Stimulated activated CD4-positive, alpha-beta T cell treated with anti-CD3 and anti-CD28 coated beads, Interleukin-4, amount 100 ng/mL, for 48 hours (primary cell): ENCODE measurements around the gene KYAT1.
A peak's percentile ranks its signal among the peaks of the same experiment; 100 is the strongest.

Experiments used
- DNase-seq, 2 donors: peaks; one replicate each; pipeline ENCODE4 v3.0.0-alpha.2; 2020; ENCODE audit warnings: low read depth in 2 of 2

KYAT1 gene

DNA sequence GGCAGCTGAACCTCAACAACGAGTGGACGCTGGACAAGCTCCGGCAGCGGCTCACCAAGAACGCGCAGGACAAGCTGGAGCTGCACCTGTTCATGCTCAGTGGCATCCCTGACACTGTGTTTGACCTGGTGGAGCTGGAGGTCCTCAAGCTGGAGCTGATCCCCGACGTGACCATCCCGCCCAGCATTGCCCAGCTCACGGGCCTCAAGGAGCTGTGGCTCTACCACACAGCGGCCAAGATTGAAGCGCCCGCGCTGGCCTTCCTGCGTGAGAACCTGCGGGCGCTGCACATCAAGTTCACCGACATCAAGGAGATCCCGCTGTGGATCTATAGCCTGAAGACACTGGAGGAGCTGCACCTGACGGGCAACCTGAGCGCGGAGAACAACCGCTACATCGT lies 26.6 kb upstream of the KYAT1 start:
- no peak for DNase-seq

GRCh38 chr9:128906741-128907140 lies 25.0 kb upstream of the KYAT1 start:
- DNase-seq = no peak

- no peak for DNase-seq
These were observed 24.2 kb upstream of the KYAT1 start for GRCh38 chr9:128905964-128906363.

DNA sequence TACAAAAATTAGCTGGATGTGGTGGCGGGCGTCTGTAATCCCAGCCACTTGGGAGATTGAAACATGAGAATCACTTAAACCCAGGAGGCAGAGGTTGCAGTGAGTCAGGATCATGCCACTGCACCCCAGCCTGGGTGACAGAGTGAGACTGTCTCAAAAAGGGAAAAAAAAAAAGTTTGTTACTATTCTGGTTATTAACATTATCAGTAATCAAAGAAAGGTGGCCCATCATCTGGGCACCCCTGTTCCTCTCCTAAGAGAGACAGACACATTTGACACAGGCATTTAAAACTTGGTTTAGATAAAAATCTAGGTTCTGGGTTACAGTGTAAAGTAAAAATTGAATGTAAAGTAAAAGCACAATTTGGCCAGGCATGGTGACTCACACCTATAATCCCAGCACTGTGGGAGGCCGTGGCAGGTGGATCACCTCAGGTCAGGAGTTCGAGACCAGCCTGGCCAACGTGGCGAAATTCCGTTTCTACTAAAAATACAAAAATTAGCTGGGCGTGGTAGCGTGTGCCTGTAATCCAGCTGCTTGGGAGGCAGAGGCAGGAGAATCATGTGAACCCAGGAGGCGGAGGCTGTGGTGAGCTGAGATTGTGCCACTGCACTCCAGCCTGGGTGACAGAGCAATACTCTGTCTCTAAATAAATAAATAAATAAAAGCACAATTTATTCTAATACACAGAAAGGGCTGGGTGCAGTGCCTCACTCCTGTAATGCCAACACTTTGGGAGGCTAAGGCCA lies 22.3 kb upstream of the KYAT1 start:
- DNase-seq = no peak

DNA sequence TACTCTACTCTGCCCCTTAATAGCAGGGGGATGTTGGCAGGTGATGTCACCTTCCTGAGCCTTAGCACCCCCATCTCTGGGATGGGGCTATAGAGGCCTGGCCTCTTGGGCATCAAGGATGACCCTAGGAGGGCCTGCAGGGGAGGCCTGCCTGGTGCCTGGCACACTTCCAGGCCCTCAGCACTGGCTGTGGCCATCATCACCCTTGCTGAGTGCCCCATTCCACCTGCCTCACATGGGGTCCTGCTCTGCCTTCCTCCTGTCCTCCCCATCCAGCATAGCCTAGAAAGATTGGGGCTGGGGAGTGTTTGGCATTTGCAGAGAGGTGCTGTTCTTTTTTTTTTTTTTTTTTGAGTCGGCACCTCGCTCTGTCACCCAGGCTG lies 21.3 kb upstream of the KYAT1 start:
- no peak for DNase-seq

- DNase-seq = peak; percentile 73 to 76
These were observed 20.8 kb upstream of the KYAT1 start for GRCh38 chr9:128902351-128903078.

GRCh38 chr9:128901822-128902221 lies 20.1 kb upstream of the KYAT1 start:
- no peak for DNase-seq

DNA sequence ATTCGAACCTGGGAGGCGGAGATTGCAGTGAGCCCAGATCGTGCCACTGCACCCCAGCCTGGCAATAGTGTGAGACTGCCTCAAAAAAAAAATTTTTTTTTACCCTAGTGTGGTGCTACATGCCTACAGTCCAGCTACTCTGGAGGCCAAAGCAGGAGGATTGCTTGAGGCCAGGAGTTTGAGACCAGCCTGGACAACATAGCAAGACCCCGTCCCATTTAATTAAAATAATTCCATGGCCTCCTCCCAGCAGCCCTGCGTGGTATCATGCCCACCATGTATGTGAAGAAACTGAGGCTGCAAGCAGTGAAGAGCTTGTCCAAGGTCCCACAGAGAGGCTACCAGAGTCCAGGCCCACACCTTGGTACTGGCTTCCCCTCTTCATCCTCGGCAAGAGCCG lies 19.6 kb upstream of the KYAT1 start:
- DNase-seq = no peak

DNA sequence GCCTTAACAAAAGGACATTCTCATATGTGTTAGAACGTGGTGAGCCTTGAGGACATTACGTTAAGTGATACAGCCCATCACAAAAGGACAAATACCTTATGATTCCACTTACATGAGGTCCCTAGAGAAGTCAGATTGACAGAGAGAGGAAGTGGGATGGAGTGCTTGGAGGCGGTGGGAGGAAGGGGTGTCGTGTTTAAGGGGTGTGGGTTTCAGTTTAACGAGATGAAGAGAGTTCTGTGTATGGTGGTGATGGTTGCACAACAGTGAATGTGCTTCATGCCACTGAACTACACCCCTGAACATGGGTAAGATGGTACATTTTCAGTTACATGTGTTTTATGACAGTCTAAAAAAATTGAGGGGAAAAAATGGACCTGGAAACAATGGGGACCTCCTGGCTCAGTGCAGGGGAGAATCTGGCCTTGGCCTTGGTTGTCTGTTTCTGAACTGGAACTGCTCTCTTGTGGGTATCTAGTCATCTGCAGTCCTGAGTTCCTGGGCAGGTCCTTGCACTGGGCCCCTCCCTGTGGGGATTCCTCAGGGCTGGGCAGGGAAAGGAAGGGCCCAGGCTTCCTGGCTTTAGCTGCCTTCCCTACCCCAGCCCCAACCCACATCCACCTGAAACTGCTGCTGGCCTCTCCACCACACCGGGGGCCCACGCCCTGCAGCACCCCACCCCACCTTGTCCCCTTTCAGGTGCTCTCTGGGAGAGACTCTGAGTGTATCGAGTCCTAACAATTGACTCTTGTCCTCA lies 18.0 kb upstream of the KYAT1 start:
- DNase-seq = no peak

- DNase-seq = no peak
These were observed 17.3 kb upstream of the KYAT1 start for GRCh38 chr9:128898845-128899565.

- DNase-seq = no peak
These were observed 16.6 kb upstream of the KYAT1 start for GRCh38 chr9:128898382-128898781.

- DNase-seq = no peak
These were observed 13.8 kb upstream of the KYAT1 start for GRCh38 chr9:128895556-128895955.

GRCh38 chr9:128894764-128895163 lies 13.0 kb upstream of the KYAT1 start:
- no peak for DNase-seq

DNA sequence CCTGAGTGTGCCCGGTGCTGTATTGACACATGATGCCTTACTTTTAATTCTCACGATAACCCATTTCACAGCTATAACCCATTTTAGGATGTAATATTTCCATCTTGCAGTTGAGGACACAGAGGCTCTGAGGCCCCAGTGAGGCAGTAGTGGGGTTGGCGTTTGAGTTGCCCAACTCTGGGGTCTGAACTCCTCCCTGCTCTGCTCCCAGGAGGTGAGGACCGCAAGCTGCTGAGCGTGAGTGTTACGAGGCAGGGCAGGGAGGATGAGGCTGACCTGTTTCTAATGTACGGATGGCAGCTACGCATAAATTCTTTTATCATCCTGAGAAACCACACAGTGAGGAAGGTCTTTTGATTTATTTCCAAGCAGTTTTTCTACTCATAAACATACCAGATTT lies 11.6 kb upstream of the KYAT1 start:
- DNase-seq = no peak

GRCh38 chr9:128892221-128892921 lies 10.6 kb upstream of the KYAT1 start:
- no peak for DNase-seq

DNA sequence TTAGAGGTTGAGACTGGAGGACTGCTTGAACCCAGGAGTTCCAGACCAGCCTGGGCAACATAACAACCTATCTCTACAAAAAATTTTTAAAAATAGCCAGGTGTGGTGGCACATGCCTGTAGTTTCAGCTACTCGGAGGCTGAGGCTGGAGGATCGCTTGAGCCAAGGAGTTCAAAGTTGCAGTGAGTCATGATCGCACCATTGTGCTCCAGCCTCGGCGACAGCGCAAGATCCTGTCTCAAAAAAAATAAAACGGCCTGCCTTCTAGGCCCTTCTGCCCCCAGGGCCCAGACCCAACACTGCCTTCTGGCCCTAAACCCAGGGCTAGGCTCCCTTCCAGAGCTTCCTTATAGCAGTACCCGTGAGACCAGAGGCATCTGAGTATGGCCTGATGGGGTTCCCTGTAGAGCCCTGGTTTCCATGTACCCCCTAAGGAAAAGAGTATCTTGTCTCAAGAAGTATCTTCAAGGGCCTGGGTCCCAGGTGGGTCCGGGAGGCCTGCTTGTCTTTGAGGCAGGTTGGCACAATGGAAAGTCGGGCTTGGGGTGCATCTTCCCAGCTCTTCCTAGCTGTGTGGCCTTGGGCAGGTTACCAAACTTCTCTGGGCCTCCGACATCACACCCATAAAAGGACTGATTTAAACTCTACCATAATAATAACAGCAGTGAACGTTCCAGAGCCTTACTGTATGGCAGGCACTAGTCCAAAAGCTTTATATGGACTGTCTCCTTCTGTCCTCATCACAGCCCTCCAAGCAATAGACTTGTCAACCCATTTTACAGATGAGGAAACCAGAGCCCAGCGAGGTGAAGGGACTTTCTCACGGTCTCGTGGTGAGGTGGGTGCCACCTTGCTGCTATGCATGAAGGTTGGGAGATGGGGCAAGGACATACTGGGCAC lies 9.8 kb upstream of the KYAT1 start:
- no peak for DNase-seq

DNA sequence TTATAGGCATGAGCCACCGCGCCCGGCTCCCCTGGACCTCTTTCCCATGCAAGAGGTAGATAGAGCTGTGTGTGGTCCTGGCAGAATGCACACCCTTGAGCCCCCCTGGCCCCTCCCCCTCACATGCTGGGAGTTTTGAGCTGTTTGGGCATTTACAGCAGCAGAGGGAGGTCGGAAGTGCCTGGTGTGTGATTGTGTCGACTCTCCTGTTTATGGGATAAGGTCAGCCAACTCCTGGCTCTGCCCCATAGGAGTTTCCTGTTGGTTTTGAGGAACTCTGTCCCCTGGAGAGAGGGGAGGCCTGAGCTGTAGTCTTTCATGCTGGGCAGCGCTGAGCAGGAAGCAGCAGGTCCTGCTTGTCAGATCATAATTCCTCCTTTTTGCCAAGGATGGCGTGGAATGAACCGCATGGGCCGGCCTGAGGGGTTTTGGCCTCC lies 6.2 kb upstream of the KYAT1 start:
- DNase-seq = no peak

GRCh38 chr9:128887049-128887448 lies 5.3 kb upstream of the KYAT1 start:
- no peak for DNase-seq

DNA sequence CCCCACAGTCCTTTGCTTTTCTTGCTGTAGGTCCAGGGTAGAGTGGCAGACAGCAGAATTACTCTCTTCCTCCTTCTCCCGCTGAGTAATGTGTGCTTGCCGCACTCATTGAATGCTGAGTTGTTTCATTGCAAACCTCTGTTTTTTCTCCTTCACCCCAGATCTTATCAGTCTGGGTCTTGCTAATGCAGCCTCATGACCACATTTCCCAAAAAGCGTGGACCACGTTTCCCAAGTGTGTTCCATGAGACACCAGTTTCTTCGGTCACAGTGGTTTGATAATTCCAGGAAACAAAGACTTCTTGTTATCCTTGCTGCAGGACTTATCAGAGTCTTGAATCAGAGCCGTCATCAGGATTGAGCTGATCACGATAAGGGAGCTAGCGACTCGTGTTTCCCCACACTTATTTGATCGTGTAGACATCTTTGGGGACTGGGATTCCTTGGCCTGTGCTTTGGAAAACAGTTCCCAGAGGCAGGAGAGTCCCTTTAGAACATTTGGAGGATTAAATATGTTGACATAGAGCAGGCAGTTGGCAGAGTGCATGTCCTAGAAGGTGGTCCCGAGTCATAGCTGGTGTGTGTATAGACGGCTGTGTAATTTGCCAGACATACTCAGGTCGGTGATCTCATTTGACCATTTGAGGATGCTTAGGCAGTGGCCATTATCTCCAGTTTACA lies 4.6 kb upstream of the KYAT1 start:
- no peak for DNase-seq

- DNase-seq = no peak
These were observed 4.0 kb upstream of the KYAT1 start for GRCh38 chr9:128885798-128886197.
